ACC112 (cell line): ENCODE results near the gene HSBP1L1.
A peak's percentile ranks its signal among the peaks of the same experiment; 100 is the strongest.

Experiments
- H2AFZ ChIP-seq: fragments of 200-600 bp; sonication (generic); one replicate; pipeline ENCODE4 v1.6.0; 2017; ENCODE audit warnings: antibody characterized with exemption, low read length; ENCODE audit not compliant: unreplicated experiment
- H3K27ac ChIP-seq: fragments of 200-600 bp; sonication (generic); 2 replicates; pipeline ENCODE4 v1.5.1; 2014; ENCODE audit warnings: low read depth, mild to moderate bottlenecking, antibody characterized with exemption, low read length, moderate library complexity
- H3K27me3 ChIP-seq: fragments of 200-600 bp; sonication (generic); 2 replicates; pipeline ENCODE4 v1.6.1; 2014; ENCODE audit warnings: mild to moderate bottlenecking, antibody characterized with exemption, low read length, moderate library complexity, mixed read lengths; ENCODE audit not compliant: insufficient read depth
- H3K36me3 ChIP-seq: fragments of 200-600 bp; sonication (generic); 2 replicates; pipeline ENCODE4 v1.6.1; 2016; ENCODE audit warnings: mild to moderate bottlenecking, antibody characterized with exemption, low read length, moderate library complexity, mixed read lengths; ENCODE audit not compliant: insufficient read depth
- H3K4me1 ChIP-seq: fragments of 200-600 bp; sonication (generic); one replicate; pipeline ENCODE4 v1.6.1; 2016; ENCODE audit warnings: low read length, mixed read lengths; ENCODE audit not compliant: insufficient read depth, unreplicated experiment, control insufficient read depth
- H3K4me3 ChIP-seq: fragments of 200-600 bp; sonication (generic); 2 replicates; pipeline ENCODE4 v1.5.1; 2014; ENCODE audit warnings: mild to moderate bottlenecking, low read depth, low read length
- H3K79me2 ChIP-seq: fragments of 200-600 bp; sonication (generic); one replicate; pipeline ENCODE4 v1.6.0; 2016; ENCODE audit warnings: low read length; ENCODE audit not compliant: control insufficient read depth, unreplicated experiment, insufficient read depth

HSBP1L1 gene

GRCh38 chr18:79964330-79965118 lies at the start of gene HSBP1L1:
Gene HSBP1L1 (plus strand): TSS chr18:79964643. CDS start chr18:79964736, 93 bp downstream.
- Histone ChIP-seq H3K36me3 (no peaks in the 10 kb centered on the region), H3K27me3 (no peaks in the 10 kb centered on the region), H3K27ac (peak within 1 kb of the TSS; percentile 19; the same call in 1 of the 2 replicates), H3K79me2 (no peaks in the 10 kb centered on the region), H3K4me1 (peaks cover 16% of the 10 kb centered on the region), H3K4me3 (peak within 1 kb of the TSS; percentile 78), H2AFZ (peak within 1 kb of the TSS; percentile 14)

GRCh38 chr18:79915161-79916127 lies 49.0 kb upstream of the HSBP1L1 start:
- no peaks in the 10 kb centered on the region for H3K4me1 ChIP-seq
- H3K36me3 ChIP-seq = peaks cover 35% of the 10 kb centered on the region; the same call in 1 of the 2 replicates
- no peak overlapping the region for H3K27ac ChIP-seq
- no peak overlapping the region for H2AFZ ChIP-seq
- H3K27me3 ChIP-seq = no peaks in the 10 kb centered on the region
- no peaks in the 10 kb centered on the region for H3K79me2 ChIP-seq
- H3K4me3 ChIP-seq = no peak overlapping the region

GRCh38 chr18:79916128-79916494 lies 48.3 kb upstream of the HSBP1L1 start:
- Histone ChIP-seq H3K27ac (no peak overlapping the region), H3K79me2 (no peaks in the 10 kb centered on the region), H3K36me3 (peaks cover 35% of the 10 kb centered on the region; the same call in 1 of the 2 replicates), H3K27me3 (no peaks in the 10 kb centered on the region), H3K4me3 (no peak overlapping the region), H2AFZ (no peak overlapping the region), H3K4me1 (no peaks in the 10 kb centered on the region)

GRCh38 chr18:79916546-79917168 lies 47.8 kb upstream of the HSBP1L1 start:
- peaks cover 35% of the 10 kb centered on the region; the same call in 1 of the 2 replicates for H3K36me3 ChIP-seq
- H3K79me2 ChIP-seq = no peaks in the 10 kb centered on the region
- H3K4me1 ChIP-seq = no peaks in the 10 kb centered on the region
- H2AFZ ChIP-seq = no peak overlapping the region
- no peak overlapping the region for H3K4me3 ChIP-seq
- no peak overlapping the region for H3K27ac ChIP-seq
- H3K27me3 ChIP-seq = no peaks in the 10 kb centered on the region

- Histone ChIP-seq H3K36me3 (peaks cover 34% of the 10 kb centered on the region; the same call in 1 of the 2 replicates), H3K27me3 (no peaks in the 10 kb centered on the region), H3K4me3 (no peak overlapping the region), H3K4me1 (no peaks in the 10 kb centered on the region), H2AFZ (no peak overlapping the region), H3K79me2 (peaks cover under 1% of the 10 kb centered on the region), H3K27ac (no peak overlapping the region)
Observed at GRCh38 chr18:79917169-79917852, 47.1 kb upstream of the HSBP1L1 start.

- peaks cover 34% of the 10 kb centered on the region; the same call in 1 of the 2 replicates for H3K36me3 ChIP-seq
- no peak overlapping the region for H2AFZ ChIP-seq
- no peaks in the 10 kb centered on the region for H3K4me1 ChIP-seq
- H3K4me3 ChIP-seq = no peak overlapping the region
- H3K27me3 ChIP-seq = no peaks in the 10 kb centered on the region
- no peak overlapping the region for H3K27ac ChIP-seq
- peaks cover 3% of the 10 kb centered on the region for H3K79me2 ChIP-seq
Observed at GRCh38 chr18:79917853-79918614, 46.4 kb upstream of the HSBP1L1 start.

- H3K36me3 ChIP-seq = peaks cover 38% of the 10 kb centered on the region; the same call in 1 of the 2 replicates
- no peak overlapping the region for H3K27ac ChIP-seq
- H2AFZ ChIP-seq = no peak overlapping the region
- no peaks in the 10 kb centered on the region for H3K4me1 ChIP-seq
- H3K79me2 ChIP-seq = peaks cover 3% of the 10 kb centered on the region
- H3K4me3 ChIP-seq = no peak overlapping the region
- H3K27me3 ChIP-seq = no peaks in the 10 kb centered on the region
Observed at GRCh38 chr18:79918615-79919011, 45.8 kb upstream of the HSBP1L1 start.

- Histone ChIP-seq H3K4me1 (no peaks in the 10 kb centered on the region), H3K27me3 (no peaks in the 10 kb centered on the region), H2AFZ (no peak overlapping the region), H3K27ac (no peak overlapping the region), H3K4me3 (no peak overlapping the region), H3K79me2 (peaks cover 3% of the 10 kb centered on the region), H3K36me3 (peaks cover 39% of the 10 kb centered on the region; the same call in 1 of the 2 replicates)
Observed at GRCh38 chr18:79919089-79919488, 45.4 kb upstream of the HSBP1L1 start.

- Histone ChIP-seq H3K4me3 (no peak overlapping the region), H3K4me1 (no peaks in the 10 kb centered on the region), H3K36me3 (peaks cover 25% of the 10 kb centered on the region; the same call in 1 of the 2 replicates), H3K27me3 (no peaks in the 10 kb centered on the region), H3K79me2 (peaks cover 9% of the 10 kb centered on the region), H3K27ac (no peak overlapping the region), H2AFZ (no peak overlapping the region)
Observed at GRCh38 chr18:79921984-79922965, 42.2 kb upstream of the HSBP1L1 start.
